AG04450 (cell line): ENCODE data around the gene AGTRAP. TPM values are rescaled to one million over a fixed set of nuclear protein-coding genes. Genes with fewer than 3 reads are reported as not detected.

ENCODE experiments used
- CTCF ChIA-PET: fragments of 300-600, 350-600 bp; formaldehyde crosslinking; extraction: SDS; loops from one replicate; lab custom pipeline; 2022; ENCODE audit warnings: antibody characterized with exemption, inconsistent platforms; lab: Charles Lee
- POLR2A ChIA-PET: fragments of 350-600 bp; formaldehyde crosslinking; extraction: SDS; loops from one replicate; lab custom pipeline; 2021; ENCODE audit warnings: antibody characterized with exemption, inconsistent platforms; lab: Yijun Ruan, JAX
- DNase-seq: peaks from one replicate; pipeline ENCODE4 v3.0.0-alpha.2; 2011; ENCODE audit warnings: low read depth, low spot score
- H3K27ac ChIP-seq: one replicate; pipeline ENCODE4 v1.5.1; 2012; ENCODE audit warnings: low read depth, low read length, control low read depth
- H3K27me3 ChIP-seq: one replicate; pipeline ENCODE4 v1.6.0; 2012; ENCODE audit warnings: low read length; ENCODE audit not compliant: control insufficient read depth, insufficient read depth
- H3K4me3 ChIP-seq: 2 replicates; pipeline ENCODE4 v1.5.1; 2011; ENCODE audit warnings: mild to moderate bottlenecking, low read depth, low read length, control low read depth
- H3K9me3 ChIP-seq: 2 replicates; pipeline ENCODE4 v1.5.1; 2012; ENCODE audit warnings: low read length; ENCODE audit not compliant: control insufficient read depth, insufficient read depth
- CTCF ChIP-seq: IDR thresholded peaks from 2 replicates; pipeline ENCODE4 v1.5.1; 2011; ENCODE audit warnings: low read depth, low read length, control low read depth, inconsistent platforms
- polyA plus RNA-seq: library from polyadenylated mRNA; depleted of rRNA; stranded (reverse); fragments of >200 nt; gene quantifications from 2 replicates; pipeline ENCODE4 v1.2.3, GENCODE V29; 2011

AGTRAP gene
- polyA plus RNA-seq, 1 experiment = 26.8 TPM

- no peak for DNase-seq
- ChIA-PET CTCF (no interaction called here), POLR2A (no interaction called here)
- Histone ChIP-seq H3K27ac (no peak overlapping the region), H3K4me3 (no peak overlapping the region), H3K27me3 (no peaks in the 10 kb centered on the region), H3K9me3 (no peaks in the 10 kb centered on the region)
- no peak for TF ChIP-seq CTCF
Observed at GRCh38 chr1:11746795-11747487, 11.0 kb downstream of the AGTRAP start.

- Histone ChIP-seq H3K4me3 (no peak overlapping the region), H3K27me3 (no peaks in the 10 kb centered on the region), H3K9me3 (no peaks in the 10 kb centered on the region), H3K27ac (no peak overlapping the region)
- POLR2A ChIA-PET = interaction anchor here (0.6 kb wide), 1 partner anchor 28 kb away, joined by 4 read pairs; no protein-coding TSS in a partner anchor
- CTCF ChIA-PET = interaction anchor here (0.6 to 1.3 kb wide), 2 partner anchors 11 to 99 kb away, joined by 3 to 4 read pairs; no protein-coding TSS in a partner anchor
- no peak for TF ChIP-seq CTCF
- DNase-seq = no peak
Observed at GRCh38 chr1:11748294-11749202, 12.6 kb downstream of the AGTRAP start.

GRCh38 chr1:11749203-11749689 is 13.3 kb downstream of the AGTRAP start:
- H3K9me3 ChIP-seq = no peaks in the 10 kb centered on the region
- ChIA-PET CTCF (interaction anchor here (0.5 to 1.3 kb wide), 3 partner anchors 12 to 198 kb away, joined by 4 read pairs; no protein-coding TSS in a partner anchor), POLR2A (no interaction called here)
- no peaks in the 10 kb centered on the region for H3K27me3 ChIP-seq
- no peak overlapping the region for H3K4me3 ChIP-seq
- no peak overlapping the region for H3K27ac ChIP-seq
- TF ChIP-seq CTCF = peak; percentile 43
- no peak for DNase-seq

- no peak overlapping the region for H3K27ac ChIP-seq
- ChIA-PET CTCF (interaction anchor here (0.5 to 1.3 kb wide), 3 partner anchors 13 to 197 kb away, joined by 4 read pairs; no protein-coding TSS in a partner anchor), POLR2A (interaction anchor here (0.6 kb wide), 1 partner anchor 155 kb away, joined by 9 read pairs; no protein-coding TSS in a partner anchor)
- no peak for DNase-seq
- H3K4me3 ChIP-seq = no peak overlapping the region
- no peak for TF ChIP-seq CTCF
- no peaks in the 10 kb centered on the region for H3K27me3 ChIP-seq
- H3K9me3 ChIP-seq = no peaks in the 10 kb centered on the region
Observed at GRCh38 chr1:11749996-11750395, 14.1 kb downstream of the AGTRAP start.
